Activated CD8-positive, alpha-beta memory T cell treated with anti-CD3 and anti-CD28 coated beads for 48 hours (primary cell): Measurements from ENCODE around the gene FSTL4.

Experiments
- DNase-seq, 3 experiments: peaks; one replicate each; pipeline ENCODE4 v3.0.0-alpha.2; 2020; ENCODE audit warnings: low read depth in 2 of 3, low spot score in 2 of 3

FSTL4 gene

GRCh38 chr5:133251296-133252132 lies 360.8 kb downstream of the FSTL4 start:
- DNase-seq = no peak

- no peak for DNase-seq
Observed at GRCh38 chr5:133250527-133250926, 361.8 kb downstream of the FSTL4 start.

- no peak for DNase-seq
Observed at GRCh38 chr5:133249593-133249992, 362.7 kb downstream of the FSTL4 start.

GRCh38 chr5:133247881-133248624 lies 364.3 kb downstream of the FSTL4 start:
- no peak for DNase-seq

- DNase-seq = no peak
Observed at GRCh38 chr5:133247151-133247709, 365.1 kb downstream of the FSTL4 start.

GRCh38 chr5:133246376-133247150 lies 365.8 kb downstream of the FSTL4 start:
- no peak for DNase-seq

- no peak for DNase-seq
Observed at GRCh38 chr5:133246053-133246370, 366.3 kb downstream of the FSTL4 start.

- peak in 2 of 3 experiments; percentile 5 to 24 for DNase-seq
Observed at GRCh38 chr5:133245191-133246052, 366.9 kb downstream of the FSTL4 start.

GRCh38 chr5:133244242-133244641 lies 368.1 kb downstream of the FSTL4 start:
- no peak for DNase-seq

GRCh38 chr5:133243196-133243595 lies 369.1 kb downstream of the FSTL4 start:
- DNase-seq = no peak

- no peak for DNase-seq
Observed at GRCh38 chr5:133242221-133242835, 370.0 kb downstream of the FSTL4 start.

- no peak for DNase-seq
Observed at GRCh38 chr5:133241179-133242092, 370.9 kb downstream of the FSTL4 start.

GRCh38 chr5:133240425-133241091 lies 371.8 kb downstream of the FSTL4 start:
- DNase-seq = peak in 2 of 3 experiments; percentile 8 to 25

GRCh38 chr5:133238426-133239205 lies 373.7 kb downstream of the FSTL4 start:
- no peak for DNase-seq

- DNase-seq = no peak
Observed at GRCh38 chr5:133236976-133237375, 375.4 kb downstream of the FSTL4 start.

GRCh38 chr5:133236541-133236951 lies 375.8 kb downstream of the FSTL4 start:
- DNase-seq = no peak

GRCh38 chr5:133235696-133236426 lies 376.5 kb downstream of the FSTL4 start:
- no peak for DNase-seq
